Gastroesophageal sphincter (tissue), 4 donors: Measurements from ENCODE around the gene PRMT1. TPM values are rescaled to one million over a fixed set of nuclear protein-coding genes. Genes with fewer than 3 reads are reported as not detected.
A peak's percentile ranks its signal among the peaks of the same experiment; 100 is the strongest.

Experiments used
- ATAC-seq: fragments of 150-250 bp; one replicate; pipeline ENCODE4 v1.9.1; 2016; ENCODE audit warnings: mild to moderate bottlenecking, moderate library complexity
- H3K27ac ChIP-seq, 4 donors: fragments of 200-600 bp; sonication (generic) in 3 of 4; 1 replicate in 3 of 4; 2 replicates in 1 of 4; pipeline ENCODE4 v1.5.1; 2016 to 2019
- H3K27me3 ChIP-seq: fragments of 200-600 bp; sonication (generic); one replicate; pipeline ENCODE4 v1.5.1; 2019
- H3K36me3 ChIP-seq, 2 donors: fragments of 200-600 bp; sonication (generic); one replicate each; pipeline ENCODE4 v1.5.1; 2019; ENCODE audit warnings: control low read depth in 1 of 2
- H3K4me1 ChIP-seq, 3 donors: fragments of 200-600 bp; sonication (generic); 1 replicate in 2 of 3; 2 replicates in 1 of 3; pipeline ENCODE4 v1.5.1; 2016 to 2019; ENCODE audit warnings: control low read depth in 2 of 3
- H3K4me3 ChIP-seq, 2 donors: fragments of 200-600 bp; sonication (generic); one replicate each; pipeline ENCODE4 v1.5.1; 2019; ENCODE audit warnings: mild to moderate bottlenecking in 1 of 2, moderate library complexity in 1 of 2
- H3K9me3 ChIP-seq, 3 donors: fragments of 200-600 bp; sonication (generic); one replicate each; pipeline ENCODE4 v1.5.1; 2017 to 2019; ENCODE audit warnings: control low read depth in 2 of 3
- CTCF ChIP-seq, 4 experiments: fragments of 200-600 bp in 2 of 4; fragments of 450-650 bp in 2 of 4; sonication (generic) in 1 of 4; IDR thresholded peaks; one replicate each; pipeline ENCODE4 v1.5.1; 2017 to 2019; ENCODE audit warnings: antibody characterized with exemption in 4 of 4, mild to moderate bottlenecking in 2 of 4, moderate library complexity in 2 of 4
- EP300 ChIP-seq: sonication (generic); formaldehyde crosslinking; IDR thresholded peaks from one replicate; pipeline ENCODE4 v1.6.1; 2017; ENCODE audit warnings: antibody characterized with exemption, mild to moderate bottlenecking
- POLR2A ChIP-seq, 2 donors: fragments of 450-650 bp; IDR thresholded peaks; one replicate each; pipeline ENCODE4 v1.6.1; 2017; ENCODE audit warnings: antibody characterized with exemption in 2 of 2, mild to moderate bottlenecking in 2 of 2, moderate library complexity in 1 of 2
- POLR2AphosphoS5 ChIP-seq: sonication (generic); formaldehyde crosslinking; IDR thresholded peaks from one replicate; pipeline ENCODE4 v1.6.1; 2017; ENCODE audit warnings: antibody characterized with exemption
- WGBS, 2 donors: methylation state at CpG; one replicate each; pipeline ENCODE4 v1.1.5; 2018; ENCODE audit warnings: low coverage in 1 of 2; 5-methylcytosine and 5-hydroxymethylcytosine counted together
- total RNA-seq, 4 donors: library from RNA; depleted of rRNA; stranded (reverse); fragments of >200 nt; gene quantifications; one replicate each; pipeline ENCODE4 v1.1.0, GENCODE V29; 2016

PRMT1 gene
- total RNA-seq, 4 donors from 2014 or later: 137 to 152 (median 146) TPM

GRCh38 chr19:49665036-49665350, 12.1 kb upstream of the PRMT1 start:
- peak overlapping the region; percentile 64 to 79 for H3K4me3 ChIP-seq

GRCh38 chr19:49665351-49666119, 11.5 kb upstream of the PRMT1 start, which contains the start of the genes BCL2L12 and IRF3:
Gene BCL2L12, plus strand, starts transcription at chr19:49665933. Its CDS starts 760 bp downstream, at chr19:49666693.
Gene IRF3, minus strand, starts transcription at chr19:49665857. Its CDS starts 1,019 bp downstream, at chr19:49664838.
- TF ChIP-seq CTCF (IDR thresholded peaks at IDR 0.05) (peak in 1 of 4 experiments; percentile 24), POLR2A (IDR thresholded peaks at IDR 0.05) (peak in 1 of 2 donors; percentile 55), EP300 (no peak), POLR2AphosphoS5 (peak; percentile 56)
- Histone ChIP-seq H3K36me3 (peaks cover 0 to 43% of the 10 kb centered on the region in 2 donors), H3K27ac (peak within 1 kb of the TSS; percentile 44 to 95 (median 92)), H3K4me3 (peak within 1 kb of the TSS; percentile 64 to 79), H3K4me1 (peaks cover 0 to 43% (median 7%) of the 10 kb centered on the region in 3 donors), H3K27me3 (no peaks in the 10 kb centered on the region), H3K9me3 (no peaks in the 10 kb centered on the region)
- ATAC-seq: peak; percentile 94
- WGBS, 2 donors: 0% methylated on average over 20 to 38 of the region's 50 CpGs

More at GRCh38 chr19:49665036-49665350, 12.1 kb upstream of the PRMT1 start:
- Histone ChIP-seq H3K27ac (peak overlapping the region; percentile 44 to 95 (median 92)), H3K4me1 (peaks cover 0 to 43% (median 7%) of the 10 kb centered on the region in 3 donors), H3K27me3 (no peaks in the 10 kb centered on the region), H3K9me3 (no peaks in the 10 kb centered on the region), H3K36me3 (peaks cover 0 to 43% of the 10 kb centered on the region in 2 donors)
- TF ChIP-seq POLR2AphosphoS5: no peak
- ATAC-seq: no peak
- 0% methylated on average over 5 to 7 of the region's 7 CpGs for WGBS, 2 donors

- Histone ChIP-seq H3K4me3 (peak overlapping the region; percentile 64 to 79), H3K36me3 (peaks cover 0 to 43% of the 10 kb centered on the region in 2 donors), H3K27ac (peak overlapping the region; percentile 21 to 95 (median 92)), H3K4me1 (peaks cover 0 to 43% (median 7%) of the 10 kb centered on the region in 3 donors), H3K9me3 (no peaks in the 10 kb centered on the region), H3K27me3 (no peaks in the 10 kb centered on the region)
- peak; percentile 2 for ATAC-seq
- 0% methylated on average over 1 of the region's 9 CpGs; no CpG with 5 or more reads in 1 of the 2 donors for WGBS, 2 donors
- TF ChIP-seq POLR2AphosphoS5 (no peak), EP300 (no peak), POLR2A (IDR thresholded peaks at IDR 0.05) (no peak), CTCF (IDR thresholded peaks at IDR 0.05) (no peak)
Observed at GRCh38 chr19:49666120-49666444, 11.0 kb upstream of the PRMT1 start.

- no peak for ATAC-seq
- Histone ChIP-seq H3K9me3 (no peaks in the 10 kb centered on the region), H3K27me3 (no peaks in the 10 kb centered on the region), H3K27ac (no peak overlapping the region), H3K36me3 (peaks cover 0 to 30% of the 10 kb centered on the region in 2 donors), H3K4me1 (peaks cover 0 to 53% (median 7%) of the 10 kb centered on the region in 3 donors), H3K4me3 (no peak overlapping the region)
- 93% methylated on average over 2 of the region's 2 CpGs; no CpG with 5 or more reads in 1 of the 2 donors for WGBS, 2 donors
- TF ChIP-seq POLR2A (IDR thresholded peaks at IDR 0.05) (no peak), CTCF (IDR thresholded peaks at IDR 0.05) (no peak), POLR2AphosphoS5 (no peak), EP300 (no peak)
Observed at GRCh38 chr19:49667473-49667872, 9.6 kb upstream of the PRMT1 start.

- TF ChIP-seq POLR2A (IDR thresholded peaks at IDR 0.05) (no peak), CTCF (IDR thresholded peaks at IDR 0.05) (no peak), EP300 (no peak), POLR2AphosphoS5 (no peak)
- Histone ChIP-seq H3K4me1 (peaks cover 0 to 37% (median 7%) of the 10 kb centered on the region in 3 donors), H3K27me3 (no peaks in the 10 kb centered on the region), H3K36me3 (peaks cover 0 to 23% of the 10 kb centered on the region in 2 donors), H3K4me3 (no peak overlapping the region), H3K9me3 (no peaks in the 10 kb centered on the region), H3K27ac (no peak overlapping the region)
- no peak for ATAC-seq
- WGBS, 2 donors: 74 to 100% methylated on average over 1 to 3 of the region's 3 CpGs
Observed at GRCh38 chr19:49669516-49669915, 7.6 kb upstream of the PRMT1 start.
